Testis (tissue), 2 donors: ENCODE data around the gene TUFM.

Source experiments
- CTCF ChIP-seq, 3 experiments: fragments of 450-650 bp in 2 of 3; fragments of 200-600 bp in 1 of 3; sonication (generic) in 1 of 3; IDR thresholded peaks; one replicate each; pipeline ENCODE4 v1.5.1; 2016 to 2019; ENCODE audit warnings: antibody characterized with exemption in 3 of 3, mild to moderate bottlenecking in 2 of 3, moderate library complexity in 1 of 3
- POLR2A ChIP-seq: fragments of 450-650 bp; IDR thresholded peaks from one replicate; pipeline ENCODE4 v1.6.1; 2017; ENCODE audit warnings: antibody characterized with exemption, mild to moderate bottlenecking, moderate library complexity

DNA sequence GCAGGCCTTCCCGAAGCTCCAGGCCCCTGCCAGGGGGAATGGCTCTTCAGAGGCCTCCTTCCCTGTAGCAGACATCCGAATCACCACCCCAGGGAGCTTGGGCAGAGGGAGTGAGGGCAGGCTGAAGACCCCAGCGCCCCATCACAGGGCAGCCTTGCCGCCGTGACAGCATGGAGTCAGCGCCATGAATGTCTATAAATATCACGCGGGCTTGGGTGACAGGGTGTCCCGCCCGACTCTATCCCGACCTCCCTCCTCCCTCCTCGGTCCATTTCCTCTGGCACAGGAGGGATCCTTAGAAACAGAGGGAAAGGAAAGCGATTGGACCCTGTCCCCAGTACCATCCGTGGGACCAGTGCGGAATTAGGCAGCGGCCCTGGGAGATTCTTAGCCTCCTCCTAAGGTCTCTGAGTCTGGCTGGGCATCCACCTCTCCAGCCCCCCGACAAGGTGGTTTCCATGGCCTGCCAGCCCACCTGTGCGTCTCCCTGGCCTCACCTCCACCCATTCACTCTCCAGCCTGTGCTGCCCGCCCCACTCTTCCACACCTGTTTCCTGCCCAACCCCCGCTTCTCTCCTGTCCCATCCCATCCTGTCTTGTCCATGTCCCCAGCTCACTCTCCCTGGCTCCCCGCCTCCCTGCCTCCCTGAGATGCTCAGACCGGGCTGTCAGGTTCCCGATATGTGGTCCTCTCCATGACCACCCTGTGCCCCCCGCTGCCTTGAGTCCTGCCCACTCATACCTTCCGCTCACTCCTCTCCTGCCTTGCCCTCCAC lies 37.3 kb upstream of the TUFM start:
- TF ChIP-seq CTCF (IDR thresholded peaks at IDR 0.05) (no peak), POLR2A (no peak)
